COR-L47 (cell line): ENCODE measurements around the gene PALB2.

Experiments
- DNase-seq: peaks from one replicate; lab custom pipeline; 2025; lab: John Stamatoyannopoulos, UW

The PALB2 gene

DNA sequence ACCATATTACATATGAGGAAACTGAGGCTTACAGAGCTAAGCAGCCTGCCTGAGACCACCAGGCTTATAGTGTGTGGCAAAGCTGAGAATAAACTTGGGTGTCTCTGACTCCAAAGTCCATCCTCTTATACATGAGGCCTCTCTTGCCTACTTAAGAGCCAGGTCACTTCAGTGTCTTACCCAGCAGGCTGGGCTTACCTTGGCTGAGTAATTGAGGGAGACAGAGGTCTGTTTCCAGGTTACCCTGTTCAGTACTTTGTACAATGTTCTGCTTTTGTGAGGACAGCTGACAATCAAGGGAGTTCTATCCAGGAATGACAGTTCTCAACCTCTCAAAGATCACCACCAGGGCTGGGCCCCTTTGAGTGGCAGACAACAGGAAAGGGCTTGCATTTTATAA, 59.3 kb downstream of the PALB2 start:
- DNase-seq: no peak

DNA sequence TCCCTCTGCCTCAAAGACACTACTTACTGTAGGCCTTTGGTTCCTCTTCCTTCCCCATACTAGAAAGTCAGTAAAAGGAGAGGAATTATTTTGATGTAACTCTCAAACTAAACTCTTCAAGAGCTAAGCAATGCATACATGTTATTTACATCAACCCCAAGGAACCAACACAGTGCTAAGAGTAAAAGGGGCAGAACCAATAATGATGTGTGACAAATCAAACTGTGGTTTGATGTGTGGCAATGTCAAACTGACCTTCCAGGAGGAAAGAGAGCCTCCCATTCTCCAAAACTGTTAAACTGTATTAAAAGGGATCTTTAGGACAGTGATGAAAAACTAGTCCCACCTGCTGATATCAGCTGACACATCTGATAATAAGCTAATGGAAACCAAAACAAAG, 60.7 kb downstream of the PALB2 start:
- DNase-seq: no peak

DNA sequence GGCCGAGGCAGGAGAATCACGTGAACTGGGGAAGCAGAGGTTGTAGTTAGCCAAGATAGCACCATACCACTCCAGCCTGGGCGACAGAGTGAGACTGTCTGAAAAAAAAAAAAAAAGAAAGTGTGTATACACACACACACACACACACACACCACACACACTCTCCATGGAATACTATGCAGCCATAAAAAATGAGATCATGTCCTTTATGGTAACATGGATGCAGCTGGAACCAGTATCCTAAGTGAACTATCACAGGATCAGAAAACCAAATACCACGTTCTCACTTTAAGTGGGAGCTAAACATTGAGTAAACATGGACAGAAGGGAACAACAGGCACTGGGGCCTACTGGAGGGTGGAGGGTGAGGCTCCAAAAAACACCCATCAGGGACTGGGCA, 61.7 kb downstream of the PALB2 start:
- DNase-seq: no peak

DNA sequence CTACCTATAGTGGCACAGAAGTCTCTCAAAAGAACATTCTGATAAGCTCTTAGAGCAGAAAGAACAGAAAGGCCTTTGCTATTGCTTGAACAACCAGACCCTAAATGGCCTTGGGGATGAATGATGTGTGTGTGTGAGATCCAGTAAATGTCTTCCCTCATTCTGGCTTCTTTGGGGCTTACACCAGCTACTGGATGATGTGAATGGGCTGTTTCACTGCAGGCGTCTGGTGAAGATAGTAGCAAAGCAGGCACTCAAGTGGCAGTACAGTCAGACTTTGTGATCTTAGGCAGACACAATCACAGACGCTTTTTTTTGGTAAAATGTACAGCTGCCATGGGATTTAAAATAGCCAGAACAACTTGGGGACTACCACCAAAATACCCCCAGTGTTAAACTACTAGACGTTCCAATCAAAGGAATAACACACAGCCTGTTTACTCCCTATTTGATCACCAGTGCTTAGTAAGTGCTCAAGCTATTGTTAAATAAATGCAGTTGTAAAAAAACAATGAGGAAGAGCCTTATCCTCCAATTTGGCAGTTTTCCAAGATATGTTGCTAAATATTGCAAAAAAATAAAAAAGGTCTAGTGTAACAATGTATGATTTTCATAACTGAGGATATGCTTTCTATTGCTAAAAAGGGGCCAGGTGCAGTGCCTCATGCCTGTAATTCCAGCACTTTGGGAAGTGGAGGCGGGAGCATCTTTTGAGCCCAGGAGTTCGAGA, 62.8 kb downstream of the PALB2 start:
- DNase-seq: no peak

DNA sequence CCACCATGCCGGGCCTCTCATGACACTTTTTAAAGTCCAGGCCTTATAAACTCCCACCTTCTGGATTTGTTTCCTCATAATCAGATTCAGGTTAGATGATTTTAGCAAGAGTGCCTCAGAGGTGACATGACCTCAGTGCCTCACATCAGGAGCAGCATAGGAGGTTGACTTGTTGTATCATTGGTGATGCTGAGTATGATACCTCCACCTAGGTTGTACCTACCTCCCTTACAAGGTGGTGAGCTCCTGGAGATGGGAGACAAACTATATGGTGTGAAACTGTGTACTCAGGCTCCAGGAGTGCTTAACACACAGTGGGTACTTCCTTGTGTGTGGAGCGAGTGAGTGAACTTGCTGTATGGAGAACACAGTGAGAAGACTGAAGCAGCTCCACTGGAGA, 63.6 kb downstream of the PALB2 start:
- DNase-seq: no peak

DNA sequence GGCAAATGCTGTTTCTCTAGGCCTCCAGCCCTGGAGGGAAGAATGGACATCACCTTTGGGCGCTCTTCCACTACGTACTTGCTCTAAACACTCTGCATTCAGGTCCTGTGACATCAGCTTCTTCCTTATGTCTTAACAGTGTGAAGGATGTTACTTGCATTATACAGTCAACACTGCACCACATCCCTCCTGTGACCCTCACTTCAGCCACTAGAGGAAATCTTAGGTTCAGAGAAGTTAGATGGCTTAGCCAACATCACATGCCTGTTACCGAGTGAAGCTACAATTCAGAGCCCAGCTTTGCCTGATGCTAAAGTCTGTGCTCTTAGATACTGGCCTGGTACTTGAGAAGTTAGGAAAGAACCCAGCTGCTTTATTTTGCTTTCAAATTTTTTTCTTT, 65.3 kb downstream of the PALB2 start:
- DNase-seq: no peak

DNA sequence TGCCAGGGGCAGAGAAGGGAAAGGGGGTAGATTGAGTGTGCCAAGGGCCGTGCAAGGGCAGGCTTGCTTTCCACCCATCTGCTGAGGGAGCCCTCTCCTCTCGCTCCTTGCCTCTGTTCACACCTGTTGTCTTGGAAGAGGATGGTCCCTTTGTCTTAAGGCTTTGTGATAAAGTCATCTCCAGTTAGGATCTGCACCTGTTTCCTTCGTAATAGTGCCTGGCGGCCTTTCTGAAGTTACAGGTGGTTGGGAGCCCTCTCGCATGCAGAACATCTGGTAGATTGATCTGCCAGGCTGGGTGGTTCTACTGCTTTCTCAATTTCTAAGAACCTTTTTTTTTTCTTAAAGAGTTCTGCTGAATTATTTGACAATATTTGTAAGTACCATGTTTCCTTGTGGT, 67.3 kb downstream of the PALB2 start:
- DNase-seq: no peak

DNA sequence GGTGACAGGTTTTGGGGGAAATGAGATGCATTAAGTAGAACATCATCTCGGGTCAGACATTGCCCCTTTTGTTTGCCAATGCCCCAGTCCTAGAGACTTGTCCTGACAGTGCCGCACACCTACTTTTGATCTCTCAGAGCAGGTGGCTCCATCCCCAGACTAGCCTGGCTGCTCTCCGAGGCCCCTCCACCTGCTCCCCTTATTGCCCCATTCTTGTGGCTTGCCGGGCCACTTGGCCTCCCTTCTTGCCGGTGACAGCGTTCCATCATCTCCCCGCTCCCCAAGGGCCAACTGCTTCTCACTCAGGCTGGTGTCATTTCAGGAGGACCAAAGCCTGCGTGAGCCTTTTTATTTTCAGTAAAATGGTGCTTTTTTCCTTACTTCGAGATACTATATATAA, 68.7 kb downstream of the PALB2 start:
- DNase-seq: no peak

DNA sequence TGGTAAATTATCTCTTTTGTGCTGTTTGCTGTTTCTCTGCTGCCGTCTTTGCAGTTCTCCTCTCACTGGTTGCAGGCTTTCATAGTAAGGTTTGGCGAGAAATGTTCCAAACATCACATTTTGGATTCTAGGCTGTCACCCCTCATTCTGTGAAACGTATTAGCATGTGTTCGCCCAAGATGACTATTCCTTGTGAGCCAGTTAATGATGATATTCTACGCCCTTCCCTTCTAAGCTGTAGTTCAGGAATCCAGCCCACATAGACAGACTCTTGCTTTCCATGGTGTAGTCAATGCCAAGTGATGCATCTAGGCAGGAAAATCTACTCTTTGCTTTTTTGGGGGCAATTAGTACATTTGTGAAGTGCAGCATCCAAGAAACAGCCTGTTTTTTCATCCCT, 69.2 kb downstream of the PALB2 start:
- DNase-seq: no peak

DNA sequence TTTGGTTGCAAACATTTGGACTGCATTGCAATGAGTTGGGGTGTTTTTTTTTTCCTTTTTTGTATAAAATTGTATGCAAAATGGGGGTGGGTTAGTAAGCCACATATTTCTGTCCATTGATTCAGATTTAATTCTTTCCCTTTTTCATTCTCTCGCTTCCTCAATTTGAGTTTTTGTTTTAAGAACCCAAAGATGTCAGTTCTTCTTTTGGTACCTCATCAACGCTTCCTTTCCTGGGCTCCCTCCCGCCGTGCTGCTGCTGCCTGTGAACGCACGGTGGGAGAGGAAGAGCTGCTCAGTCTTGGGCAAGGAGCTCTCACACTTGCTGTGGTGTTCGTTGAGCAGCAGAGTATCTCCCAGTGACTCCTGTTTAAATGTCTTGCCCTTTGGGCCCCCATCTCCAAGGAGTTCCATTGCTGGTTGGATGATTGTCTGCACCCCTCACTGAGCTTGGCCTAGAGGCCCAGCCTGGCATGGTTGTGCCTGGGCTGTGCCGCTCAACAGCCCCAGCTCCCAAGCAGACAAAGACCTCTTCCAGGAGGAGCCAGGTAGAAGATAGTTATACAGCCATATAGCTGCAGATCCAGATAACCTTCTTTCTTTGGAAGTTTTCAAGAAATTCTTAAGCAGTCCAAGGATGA, 70.0 kb downstream of the PALB2 start:
- no peak for DNase-seq

DNA sequence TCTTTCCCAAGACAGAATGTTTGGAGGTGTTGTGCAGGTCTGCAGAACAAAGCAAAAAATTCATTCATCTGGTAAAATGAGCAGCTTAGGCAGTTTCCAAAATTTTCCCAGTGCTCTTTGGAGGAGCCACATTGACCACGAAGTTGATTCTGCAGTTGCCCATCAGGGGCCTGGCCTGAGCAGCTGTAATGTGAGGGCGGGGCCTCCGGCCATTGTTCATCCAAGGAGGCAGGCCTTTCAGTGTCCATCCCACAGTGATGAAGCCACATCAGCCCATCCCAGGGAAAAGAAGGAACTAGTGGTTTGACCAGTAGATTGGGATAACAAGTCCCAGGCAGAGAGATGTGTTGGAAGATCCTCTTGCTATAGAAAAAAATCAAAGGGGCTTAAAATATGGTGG, 73.5 kb downstream of the PALB2 start:
- DNase-seq: no peak

DNA sequence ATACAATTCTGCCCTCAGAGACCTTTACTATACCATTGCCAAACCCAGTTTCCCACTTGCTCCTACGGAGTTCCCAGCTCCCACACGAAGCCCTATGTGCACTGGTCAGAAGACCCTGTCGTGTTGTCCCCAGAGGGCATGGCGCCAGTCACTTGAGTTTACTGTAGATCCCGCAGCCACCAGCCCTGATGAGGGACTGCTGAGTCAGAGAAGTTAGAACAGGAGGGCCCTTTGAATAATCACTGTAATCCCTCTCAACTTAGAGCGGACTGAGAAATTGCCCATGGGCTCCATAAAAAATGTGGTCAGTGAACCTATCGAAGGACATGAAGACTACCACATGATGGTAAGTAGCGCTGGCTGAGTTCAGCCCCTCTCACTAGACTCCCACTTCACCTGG, 74.4 kb downstream of the PALB2 start:
- no peak for DNase-seq

DNA sequence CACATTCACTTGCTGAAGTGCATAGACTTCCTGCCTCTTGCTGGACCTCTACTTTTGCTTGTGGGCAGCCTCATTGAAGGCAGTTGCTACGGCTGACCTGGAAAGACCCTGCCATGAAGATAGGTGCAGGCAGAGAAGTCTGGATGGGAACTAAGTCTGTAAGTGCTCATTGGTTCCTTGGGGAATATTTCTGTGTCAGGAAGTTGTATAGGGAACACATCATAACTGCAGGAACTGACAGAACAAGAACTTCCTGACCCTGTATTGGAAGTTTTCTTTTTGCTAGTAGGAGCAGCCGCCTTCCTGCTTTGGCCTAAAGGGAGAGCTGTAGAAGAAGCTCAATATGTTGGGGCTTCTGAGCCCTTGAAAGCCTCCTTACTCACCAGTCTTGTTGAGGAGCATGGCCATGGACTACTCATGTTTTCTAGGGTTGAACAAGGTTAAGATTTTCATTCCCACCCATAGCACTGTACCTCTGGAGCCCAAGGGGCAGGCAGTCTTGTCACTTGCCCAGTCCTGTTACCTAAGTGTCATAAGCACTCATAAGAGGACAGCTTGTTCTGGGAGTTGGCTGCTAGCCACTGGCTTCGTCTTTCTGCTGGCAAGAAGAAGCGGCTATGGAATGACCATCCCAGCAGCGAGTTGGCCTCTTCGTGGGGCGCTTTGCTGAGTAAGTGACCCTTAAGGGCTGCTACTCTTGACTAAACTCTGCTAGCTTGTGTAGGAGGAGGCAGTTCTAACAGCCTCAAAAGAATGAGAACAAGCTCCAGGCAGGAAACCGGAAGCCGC, 76.3 kb downstream of the PALB2 start:
- no peak for DNase-seq

DNA sequence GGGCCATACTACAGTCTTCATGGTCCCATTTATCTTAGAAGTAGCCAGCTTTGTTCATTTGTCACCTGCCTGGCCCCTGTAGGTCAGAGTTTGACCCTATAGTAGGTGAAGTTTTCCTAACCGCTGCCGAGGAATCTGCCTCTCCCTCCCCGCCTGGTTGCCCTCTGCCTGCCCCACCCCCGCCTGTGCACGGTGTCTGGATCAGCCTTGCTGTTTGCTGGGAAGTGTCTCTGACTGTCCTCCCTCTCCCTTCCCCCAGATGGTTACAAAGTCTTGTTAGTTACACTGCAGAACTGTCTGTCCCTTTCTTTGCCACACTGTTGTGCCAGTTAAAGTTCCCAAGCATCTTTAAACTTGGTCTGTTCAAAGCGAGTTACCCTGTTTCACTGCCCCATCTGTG, 77.9 kb downstream of the PALB2 start:
- DNase-seq: no peak

DNA sequence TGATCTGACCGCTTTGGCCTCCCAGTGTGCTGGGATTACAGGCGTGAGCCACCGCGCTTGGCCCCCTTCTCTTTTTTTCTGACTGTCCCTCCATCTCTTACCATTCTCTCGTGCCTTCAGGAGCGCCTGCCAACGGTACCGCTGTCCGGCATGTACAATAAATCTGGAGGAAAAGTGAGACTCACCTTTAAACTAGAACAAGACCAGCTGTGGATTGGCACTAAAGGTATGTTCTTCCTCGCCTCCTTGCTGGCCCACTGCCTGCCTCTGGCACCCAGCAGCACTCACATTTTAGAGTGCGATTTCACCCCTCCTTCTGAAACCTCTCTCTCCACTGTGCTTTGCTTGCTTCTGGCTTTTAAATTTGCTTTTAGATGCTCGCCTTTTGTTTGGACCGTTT, 78.6 kb downstream of the PALB2 start:
- DNase-seq: no peak

DNA sequence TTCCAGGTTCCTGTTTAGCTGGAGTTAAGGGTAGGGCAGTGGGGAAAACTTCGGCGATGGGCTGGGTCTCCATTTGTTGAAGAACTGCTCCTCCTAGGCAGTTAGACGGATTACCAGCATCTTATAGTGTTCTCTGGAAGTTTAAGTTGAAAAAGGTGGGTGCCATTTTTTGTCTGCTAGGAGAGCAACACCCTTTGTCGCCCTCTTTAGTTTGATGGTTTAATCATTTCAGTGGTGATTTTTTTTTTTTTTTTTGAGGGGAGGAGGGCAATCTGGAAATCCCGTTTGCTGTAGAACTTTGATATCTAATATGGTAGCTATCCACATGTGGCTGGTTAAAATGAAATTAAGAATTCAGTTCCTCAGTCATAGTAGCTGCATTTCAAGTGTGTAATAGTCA, 79.5 kb downstream of the PALB2 start:
- no peak for DNase-seq

DNA sequence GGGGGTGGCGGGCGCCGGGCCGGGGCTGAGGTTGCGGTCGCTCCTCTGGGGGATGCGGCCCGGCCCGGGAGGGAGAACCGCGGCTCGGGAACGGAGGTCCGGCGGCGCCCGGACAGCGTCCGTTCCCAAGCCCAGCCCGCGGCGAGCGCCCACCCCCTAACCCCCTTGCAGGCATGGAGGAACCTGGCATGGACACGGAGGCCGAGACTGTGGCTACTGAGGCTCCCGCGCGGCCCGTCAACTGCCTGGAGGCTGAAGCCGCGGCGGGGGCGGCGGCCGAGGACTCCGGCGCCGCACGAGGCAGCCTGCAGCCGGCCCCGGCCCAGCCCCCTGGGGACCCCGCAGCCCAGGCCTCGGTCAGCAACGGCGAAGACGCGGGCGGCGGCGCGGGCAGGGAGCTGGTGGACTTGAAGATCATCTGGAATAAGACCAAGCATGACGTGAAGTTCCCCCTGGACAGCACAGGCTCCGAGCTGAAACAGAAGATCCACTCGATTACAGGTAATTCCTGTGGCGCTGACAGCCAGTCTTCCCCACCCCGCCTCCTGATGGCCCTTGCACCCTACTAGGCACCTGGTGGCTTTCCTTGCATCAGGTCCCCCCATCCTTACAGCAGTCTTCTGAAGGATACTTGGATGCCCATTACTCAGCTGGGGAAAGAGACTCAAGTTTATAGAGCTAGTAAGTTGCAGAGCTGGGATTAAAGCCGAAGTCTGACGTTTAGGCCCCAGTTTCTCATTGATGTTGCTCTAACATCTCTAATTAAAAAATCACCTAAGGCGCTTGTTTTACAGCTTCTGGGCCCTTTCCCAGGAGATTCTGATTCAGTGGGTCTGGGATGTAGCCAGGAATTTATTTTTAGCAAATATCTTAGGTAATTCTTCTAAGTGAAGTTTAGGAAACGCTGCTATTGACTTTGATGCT, 83.1 kb downstream of the PALB2 start:
- no peak for DNase-seq

DNA sequence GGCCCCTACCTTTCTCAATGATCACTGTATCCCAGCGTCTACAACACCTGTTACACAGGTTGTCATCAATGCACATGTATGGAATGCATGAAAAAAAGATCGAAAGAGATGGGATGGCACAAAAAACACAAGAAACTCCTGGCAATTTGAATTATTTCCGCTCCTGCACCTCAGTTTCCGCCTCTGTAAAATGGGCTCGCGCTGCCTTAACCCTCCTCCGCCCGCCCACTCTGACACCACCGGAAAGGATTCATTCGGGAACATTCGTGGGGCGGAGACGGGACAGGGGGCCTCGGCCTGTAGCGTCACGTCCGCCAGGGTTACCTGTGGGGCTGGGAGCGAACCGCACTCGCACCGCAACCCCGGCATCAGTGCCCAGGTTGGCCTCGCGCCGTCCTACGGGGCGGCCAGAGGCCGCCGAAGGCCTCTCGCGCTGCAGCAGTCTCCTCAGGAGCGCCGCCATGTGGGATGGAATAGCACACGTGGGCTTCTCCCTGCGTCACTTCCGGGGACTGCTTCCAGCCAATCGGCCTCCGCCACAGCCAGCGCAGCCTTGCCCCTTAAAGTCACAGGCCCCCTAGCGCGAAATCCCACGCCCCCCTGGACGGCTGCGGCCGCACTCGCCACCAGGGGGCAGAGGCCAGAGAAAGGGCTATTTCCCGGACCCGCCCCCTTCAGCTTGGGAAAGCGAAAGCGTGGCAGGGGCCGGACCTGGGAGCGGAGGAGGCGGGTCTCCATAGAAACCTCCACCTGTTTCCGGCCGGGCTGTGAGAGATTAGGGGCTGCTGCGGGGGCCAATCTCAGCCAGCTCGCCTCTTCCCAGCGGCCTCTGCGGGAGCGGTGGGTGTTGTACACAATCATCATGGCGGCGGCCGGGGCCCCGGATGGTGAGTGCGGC, 84.0 kb downstream of the PALB2 start, which contains the start of the genes EARS2 and UBFD1:
TSS of gene EARS2 (minus strand) at position 470 of the 898 bp plus-strand sequence. CDS start at position 463, 7 bp downstream.
TSS of gene UBFD1 (plus strand) at position 847 of the 898 bp plus-strand sequence. CDS start at position 863, 16 bp downstream.
- peak; percentile 97 for DNase-seq

DNA sequence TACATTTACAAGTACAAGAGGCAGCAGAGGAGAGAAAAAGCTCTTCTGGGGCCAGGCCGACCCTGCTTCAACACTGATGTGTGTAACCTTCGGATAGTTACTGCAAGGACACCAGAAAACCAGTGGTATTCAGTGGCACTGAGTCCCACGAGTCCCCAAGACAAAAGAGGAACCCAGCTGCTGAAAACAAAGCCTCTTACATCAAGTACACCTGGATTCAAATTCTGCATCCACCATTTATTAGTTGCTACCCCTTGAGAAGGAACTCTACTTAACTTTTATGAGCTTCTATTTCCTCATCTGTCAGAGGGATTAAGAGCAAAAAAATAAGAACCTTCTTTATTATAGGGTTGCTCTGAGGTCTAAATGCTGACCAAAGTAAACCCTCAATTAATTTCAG, 86.6 kb downstream of the PALB2 start:
- DNase-seq: no peak
